ENCODE results near the gene EYS.

Gene EYS

DNA sequence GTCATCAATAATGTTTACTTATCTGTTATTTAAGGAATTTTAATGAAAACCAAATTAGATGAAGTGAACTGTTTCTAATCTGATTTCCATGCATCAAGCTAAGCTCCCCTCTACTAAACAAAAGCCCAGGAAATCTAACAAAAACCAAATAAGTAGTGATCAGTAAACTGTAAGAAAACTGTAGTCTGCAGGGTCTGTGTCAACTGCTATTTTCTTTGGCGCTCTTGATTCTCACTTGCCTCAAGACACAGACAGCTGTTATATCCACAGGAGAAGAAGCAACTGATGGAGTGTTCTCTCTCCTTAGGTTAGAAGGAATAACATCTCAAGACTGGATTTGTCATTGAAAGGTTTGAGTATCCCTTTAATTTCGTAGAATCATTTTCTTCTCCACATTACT, 1777.9 kb downstream of the EYS start:
- Histone ChIP-seq H3K36me3 (ENCODE audit: insufficient read depth) (no peaks in the 10 kb centered on the region), H3K79me2 (ENCODE audit: insufficient read depth, low read depth) (no peaks in the 10 kb centered on the region), H3K4me2 (no peak overlapping the region), H4K20me1 (ENCODE audit: insufficient read depth) (no peaks in the 10 kb centered on the region), H3K4me1 (ENCODE audit: low read depth, poor library complexity, severe bottlenecking) (no peaks in the 10 kb centered on the region), H3K27me3 (ENCODE audit: insufficient read depth, low read depth) (no peaks in the 10 kb centered on the region; the same call in 1 of the 2 replicates), H3K9ac (no peak overlapping the region), H3K27ac (no peak overlapping the region), H3K4me3 (IDR thresholded peaks at IDR 0.05; ENCODE audit: insufficient read depth, low read depth, low read length) (no peak overlapping the region), H2AFZ (ENCODE audit: low read depth) (no peak overlapping the region)
- TF ChIP-seq, protein P1, sequence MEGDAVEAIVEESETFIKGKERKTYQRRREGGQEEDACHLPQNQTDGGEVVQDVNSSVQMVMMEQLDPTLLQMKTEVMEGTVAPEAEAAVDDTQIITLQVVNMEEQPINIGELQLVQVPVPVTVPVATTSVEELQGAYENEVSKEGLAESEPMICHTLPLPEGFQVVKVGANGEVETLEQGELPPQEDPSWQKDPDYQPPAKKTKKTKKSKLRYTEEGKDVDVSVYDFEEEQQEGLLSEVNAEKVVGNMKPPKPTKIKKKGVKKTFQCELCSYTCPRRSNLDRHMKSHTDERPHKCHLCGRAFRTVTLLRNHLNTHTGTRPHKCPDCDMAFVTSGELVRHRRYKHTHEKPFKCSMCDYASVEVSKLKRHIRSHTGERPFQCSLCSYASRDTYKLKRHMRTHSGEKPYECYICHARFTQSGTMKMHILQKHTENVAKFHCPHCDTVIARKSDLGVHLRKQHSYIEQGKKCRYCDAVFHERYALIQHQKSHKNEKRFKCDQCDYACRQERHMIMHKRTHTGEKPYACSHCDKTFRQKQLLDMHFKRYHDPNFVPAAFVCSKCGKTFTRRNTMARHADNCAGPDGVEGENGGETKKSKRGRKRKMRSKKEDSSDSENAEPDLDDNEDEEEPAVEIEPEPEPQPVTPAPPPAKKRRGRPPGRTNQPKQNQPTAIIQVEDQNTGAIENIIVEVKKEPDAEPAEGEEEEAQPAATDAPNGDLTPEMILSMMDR (conservative IDR thresholded peaks at IDR 0.05; ENCODE audit: low read depth, low read length), result no peak

DNA sequence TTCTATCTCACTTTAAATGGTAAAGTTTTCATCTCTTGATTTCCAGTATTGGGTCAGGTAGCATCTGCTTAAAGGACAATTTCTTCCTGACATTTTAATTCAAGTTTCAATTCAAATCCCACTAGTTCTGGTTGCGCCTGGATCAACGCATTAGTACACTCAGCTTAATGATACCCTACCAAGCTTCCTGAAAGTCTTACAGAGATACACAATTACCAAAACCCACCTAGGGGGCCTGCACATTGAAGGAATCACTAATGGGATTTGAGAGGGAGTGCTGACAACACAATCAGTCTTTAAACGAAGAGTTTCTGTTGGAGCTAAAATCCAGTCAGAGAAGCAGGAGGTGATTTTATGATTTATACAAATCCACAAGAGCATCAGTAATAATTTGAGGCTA, 1778.4 kb downstream of the EYS start:
- Histone ChIP-seq H3K27ac (no peak overlapping the region), H3K4me2 (no peak overlapping the region)
- TF ChIP-seq, protein P1 (conservative IDR thresholded peaks at IDR 0.05; ENCODE audit: low read depth, low read length), result no peak

DNA sequence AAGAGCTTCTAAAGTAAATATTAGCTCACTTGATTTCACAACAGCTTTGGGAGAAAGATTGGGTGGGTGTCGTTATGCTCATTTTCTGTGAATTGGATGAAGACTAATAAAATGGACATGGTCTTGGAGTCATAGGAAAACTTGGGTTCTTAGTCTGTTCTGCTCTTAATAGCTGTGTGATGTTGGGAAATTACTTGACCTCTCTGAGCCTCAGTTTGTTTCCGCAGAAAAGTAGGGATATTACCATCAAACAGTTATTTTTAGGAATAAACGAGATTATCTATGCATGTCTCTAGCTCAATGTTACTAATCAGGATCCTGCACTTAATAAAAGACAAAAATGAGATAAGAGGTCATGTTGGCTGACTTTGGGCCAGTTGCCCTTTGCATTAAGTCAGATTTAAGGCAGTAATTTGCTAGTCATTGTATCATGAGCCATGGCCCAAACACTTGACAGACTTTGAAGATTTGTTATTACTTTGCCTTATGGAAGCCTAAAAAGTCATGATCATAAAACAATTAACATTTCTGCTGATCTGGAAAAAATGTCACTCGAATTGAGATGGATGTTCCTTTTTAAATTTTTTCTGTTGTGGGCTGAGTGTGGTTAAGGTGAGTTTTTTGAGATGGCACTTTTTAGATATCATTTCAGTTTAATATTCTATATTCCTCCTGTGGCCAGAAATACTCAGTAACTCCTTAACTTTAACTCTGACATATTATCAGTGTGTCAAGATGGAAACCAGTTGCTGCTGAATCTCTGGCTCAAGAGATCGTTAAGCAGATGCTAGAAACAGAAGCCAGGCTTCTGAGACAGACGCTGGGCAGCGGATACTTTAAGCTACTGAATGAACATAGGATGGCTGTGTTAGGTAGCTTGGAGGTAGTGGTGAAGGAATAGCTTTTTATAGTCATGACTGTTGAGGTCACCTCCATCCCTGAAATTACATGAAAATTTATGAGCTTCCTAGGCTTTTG, 1779.8 kb downstream of the EYS start:
- Histone ChIP-seq H3K4me1 (ENCODE audit: low read depth, poor library complexity, severe bottlenecking) (no peaks in the 10 kb centered on the region), H3K9ac (no peak overlapping the region), H3K79me2 (ENCODE audit: insufficient read depth, low read depth) (no peaks in the 10 kb centered on the region), H3K27me3 (ENCODE audit: insufficient read depth, low read depth) (no peaks in the 10 kb centered on the region; the same call in 1 of the 2 replicates), H3K27ac (no peak overlapping the region), H3K4me2 (no peak overlapping the region), H3K36me3 (ENCODE audit: insufficient read depth) (no peaks in the 10 kb centered on the region), H4K20me1 (ENCODE audit: insufficient read depth) (no peaks in the 10 kb centered on the region), H2AFZ (ENCODE audit: low read depth) (no peak overlapping the region), H3K4me3 (IDR thresholded peaks at IDR 0.05; ENCODE audit: insufficient read depth, low read depth, low read length) (no peak overlapping the region)
- TF ChIP-seq, protein P1 (conservative IDR thresholded peaks at IDR 0.05; ENCODE audit: low read depth, low read length), result no peak

More for the DNA sequence above, 1778.4 kb downstream of the EYS start:
- no peaks in the 10 kb centered on the region for H3K79me2 ChIP-seq (ENCODE audit: insufficient read depth, low read depth)
- H3K4me3 ChIP-seq (IDR thresholded peaks at IDR 0.05; ENCODE audit: insufficient read depth, low read depth, low read length), result no peak overlapping the region
- H3K4me1 ChIP-seq (ENCODE audit: low read depth, poor library complexity, severe bottlenecking), result no peaks in the 10 kb centered on the region
- H4K20me1 ChIP-seq (ENCODE audit: insufficient read depth), result no peaks in the 10 kb centered on the region
- H3K27me3 ChIP-seq (ENCODE audit: insufficient read depth, low read depth), result no peaks in the 10 kb centered on the region; the same call in 1 of the 2 replicates
- H3K9ac ChIP-seq, result no peak overlapping the region
- no peak overlapping the region for H2AFZ ChIP-seq (ENCODE audit: low read depth)
- no peaks in the 10 kb centered on the region for H3K36me3 ChIP-seq (ENCODE audit: insufficient read depth)

DNA sequence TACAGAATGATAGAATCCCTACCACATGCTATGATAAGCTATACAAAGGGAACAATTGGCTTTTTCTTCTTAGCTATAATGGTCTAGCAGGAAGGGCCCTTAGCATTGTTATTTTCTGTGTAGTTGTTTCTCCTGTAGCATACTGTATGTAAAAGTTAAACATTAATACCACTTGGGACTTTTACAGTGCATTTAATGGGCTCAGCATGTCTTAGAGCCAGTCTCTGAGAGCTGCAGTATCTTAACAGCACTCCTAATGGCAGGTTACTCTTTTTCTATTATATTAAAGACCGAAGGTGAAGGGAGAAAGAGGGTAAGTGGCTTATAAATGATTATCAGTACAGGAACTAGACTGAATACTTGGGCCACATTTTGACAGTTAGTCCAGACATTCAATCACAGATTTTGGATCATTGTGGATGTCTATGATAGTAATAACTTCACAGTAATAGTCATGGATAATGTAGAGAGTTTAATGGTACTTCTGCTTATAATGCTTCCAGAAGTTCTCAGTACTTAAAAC, 1780.7 kb downstream of the EYS start:
- Histone ChIP-seq H3K4me3 (IDR thresholded peaks at IDR 0.05; ENCODE audit: insufficient read depth, low read depth, low read length) (no peak overlapping the region), H3K4me2 (no peak overlapping the region), H3K9ac (no peak overlapping the region), H3K36me3 (ENCODE audit: insufficient read depth) (no peaks in the 10 kb centered on the region), H3K27me3 (ENCODE audit: insufficient read depth, low read depth) (no peaks in the 10 kb centered on the region; the same call in 1 of the 2 replicates), H2AFZ (ENCODE audit: low read depth) (no peak overlapping the region), H3K79me2 (ENCODE audit: insufficient read depth, low read depth) (no peaks in the 10 kb centered on the region), H4K20me1 (ENCODE audit: insufficient read depth) (no peaks in the 10 kb centered on the region), H3K4me1 (ENCODE audit: low read depth, poor library complexity, severe bottlenecking) (no peaks in the 10 kb centered on the region), H3K27ac (no peak overlapping the region)
- TF ChIP-seq, protein P1 (conservative IDR thresholded peaks at IDR 0.05; ENCODE audit: low read depth, low read length), result no peak
